A673 (cell line): Measurements from ENCODE around the gene PRKCH. TPM values are rescaled to one million over a fixed set of nuclear protein-coding genes. Genes with fewer than 3 reads are reported as not detected.

Experiments
- BruUV-seq: library from RNA; stranded (reverse); fragments of 400-500 nt; replicated peaks from 2 replicates; lab custom pipeline; 2021; lab: Mats Ljungman, UMichigan
- CTCF ChIA-PET: fragments of 300-600 bp; sonication (Branson Sonifier 250); formaldehyde crosslinking; loops from one replicate; lab custom pipeline; 2022; ENCODE audit warnings: antibody characterized with exemption; lab: Charles Lee
- POLR2A ChIA-PET: fragments of 300-600 bp; sonication (Branson Sonifier 250); formaldehyde crosslinking; loops from one replicate; lab custom pipeline; 2022; ENCODE audit warnings: antibody characterized with exemption; ENCODE audit not compliant: low non-redundant PET; lab: Charles Lee
- DNase-seq: peaks from one replicate; pipeline ENCODE4 v3.0.0-alpha.2; 2015; ENCODE audit warnings: low spot score
- H3K27ac ChIP-seq: fragments of 200-600 bp; sonication (generic); 2 replicates; pipeline ENCODE4 v1.5.1; 2016; ENCODE audit warnings: mixed run types, low read depth, mild to moderate bottlenecking, mixed read lengths, antibody characterized with exemption, low read length; ENCODE audit not compliant: poor library complexity, severe bottlenecking
- H3K27me3 ChIP-seq: fragments of 200-600 bp; sonication (generic); replicated peaks from 2 replicates; pipeline ENCODE4 v1.6.1; 2017; ENCODE audit warnings: mixed run types, low read depth, mild to moderate bottlenecking, mixed read lengths, antibody characterized with exemption, low read length; ENCODE audit not compliant: insufficient read depth, poor library complexity
- H3K36me3 ChIP-seq: fragments of 200-600 bp; sonication (generic); 2 replicates; pipeline ENCODE4 v1.6.1; 2016; ENCODE audit warnings: mixed run types, mild to moderate bottlenecking, mixed read lengths, antibody characterized with exemption, low read length; ENCODE audit not compliant: insufficient read depth, poor library complexity, severe bottlenecking
- H3K4me1 ChIP-seq: fragments of 200-600 bp; sonication (generic); 2 replicates; pipeline ENCODE4 v1.6.1; 2017; ENCODE audit warnings: mixed run types, mild to moderate bottlenecking, mixed read lengths, antibody characterized with exemption, low read length; ENCODE audit not compliant: insufficient read depth, poor library complexity, severe bottlenecking
- H3K4me3 ChIP-seq: fragments of 200-600 bp; sonication (generic); 2 replicates; pipeline ENCODE4 v1.5.1; 2016; ENCODE audit warnings: low read depth, mixed run types, mild to moderate bottlenecking, mixed read lengths, low read length; ENCODE audit not compliant: poor library complexity, severe bottlenecking
- H3K9me3 ChIP-seq: fragments of 200-600 bp; sonication (generic); 2 replicates; pipeline ENCODE4 v1.6.1; 2016; ENCODE audit warnings: mixed run types, low read depth, mild to moderate bottlenecking, mixed read lengths, antibody characterized with exemption, low read length; ENCODE audit not compliant: poor library complexity, severe bottlenecking
- EZH2 ChIP-seq: fragments of 200-600 bp; sonication (generic); IDR thresholded peaks from 2 replicates; pipeline ENCODE4 v1.6.1; 2017; ENCODE audit warnings: borderline replicate concordance, low read depth, mild to moderate bottlenecking, mixed read lengths, antibody characterized with exemption, low read length; ENCODE audit not compliant: poor library complexity, severe bottlenecking
- intact Hi-C: fragments of 100-400 bp; cut with micrococcal nuclease; formaldehyde crosslinking; loops from one replicate; pipeline ENCODE4 v1.10.0; 2022; ENCODE audit not compliant: unreplicated experiment
- total RNA-seq: library from RNA; stranded (reverse); gene quantifications from 2 replicates; pipeline ENCODE4 v1.2.3, GENCODE V29; 2021
- TF ChIP-seq, protein P1 (sequence below): fragments of 300-800, 200-600 bp; sonication (generic); conservative IDR thresholded peaks from 2 replicates; pipeline ENCODE4 v1.5.1; 2017; ENCODE audit warnings: low read depth, mild to moderate bottlenecking, antibody characterized with exemption, low read length, moderate library complexity, mixed read lengths

PRKCH gene
- total RNA-seq, 1 experiment from 2014 or later: 1.8 TPM

GRCh38 chr14:61369454-61369810 lies 48.1 kb downstream of the PRKCH start:
- Histone ChIP-seq H3K36me3 (no peaks in the 10 kb centered on the region), H3K4me3 (no peak overlapping the region), H3K27ac (no peak overlapping the region), H3K9me3 (peaks cover 6% of the 10 kb centered on the region), H3K4me1 (no peaks in the 10 kb centered on the region), H3K27me3 (no peaks in the 10 kb centered on the region)
- POLR2A ChIA-PET: no interaction called here
- intact Hi-C loops: no loop called here
- no peak for DNase-seq
- BruUV-seq: no TSS peak
- CTCF ChIA-PET: no interaction called here
- TF ChIP-seq, protein P1, sequence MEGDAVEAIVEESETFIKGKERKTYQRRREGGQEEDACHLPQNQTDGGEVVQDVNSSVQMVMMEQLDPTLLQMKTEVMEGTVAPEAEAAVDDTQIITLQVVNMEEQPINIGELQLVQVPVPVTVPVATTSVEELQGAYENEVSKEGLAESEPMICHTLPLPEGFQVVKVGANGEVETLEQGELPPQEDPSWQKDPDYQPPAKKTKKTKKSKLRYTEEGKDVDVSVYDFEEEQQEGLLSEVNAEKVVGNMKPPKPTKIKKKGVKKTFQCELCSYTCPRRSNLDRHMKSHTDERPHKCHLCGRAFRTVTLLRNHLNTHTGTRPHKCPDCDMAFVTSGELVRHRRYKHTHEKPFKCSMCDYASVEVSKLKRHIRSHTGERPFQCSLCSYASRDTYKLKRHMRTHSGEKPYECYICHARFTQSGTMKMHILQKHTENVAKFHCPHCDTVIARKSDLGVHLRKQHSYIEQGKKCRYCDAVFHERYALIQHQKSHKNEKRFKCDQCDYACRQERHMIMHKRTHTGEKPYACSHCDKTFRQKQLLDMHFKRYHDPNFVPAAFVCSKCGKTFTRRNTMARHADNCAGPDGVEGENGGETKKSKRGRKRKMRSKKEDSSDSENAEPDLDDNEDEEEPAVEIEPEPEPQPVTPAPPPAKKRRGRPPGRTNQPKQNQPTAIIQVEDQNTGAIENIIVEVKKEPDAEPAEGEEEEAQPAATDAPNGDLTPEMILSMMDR: no peak
- TF ChIP-seq EZH2: no peak

GRCh38 chr14:61372379-61372778 lies 51.0 kb downstream of the PRKCH start:
- CTCF ChIA-PET: no interaction called here
- POLR2A ChIA-PET: no interaction called here

DNA sequence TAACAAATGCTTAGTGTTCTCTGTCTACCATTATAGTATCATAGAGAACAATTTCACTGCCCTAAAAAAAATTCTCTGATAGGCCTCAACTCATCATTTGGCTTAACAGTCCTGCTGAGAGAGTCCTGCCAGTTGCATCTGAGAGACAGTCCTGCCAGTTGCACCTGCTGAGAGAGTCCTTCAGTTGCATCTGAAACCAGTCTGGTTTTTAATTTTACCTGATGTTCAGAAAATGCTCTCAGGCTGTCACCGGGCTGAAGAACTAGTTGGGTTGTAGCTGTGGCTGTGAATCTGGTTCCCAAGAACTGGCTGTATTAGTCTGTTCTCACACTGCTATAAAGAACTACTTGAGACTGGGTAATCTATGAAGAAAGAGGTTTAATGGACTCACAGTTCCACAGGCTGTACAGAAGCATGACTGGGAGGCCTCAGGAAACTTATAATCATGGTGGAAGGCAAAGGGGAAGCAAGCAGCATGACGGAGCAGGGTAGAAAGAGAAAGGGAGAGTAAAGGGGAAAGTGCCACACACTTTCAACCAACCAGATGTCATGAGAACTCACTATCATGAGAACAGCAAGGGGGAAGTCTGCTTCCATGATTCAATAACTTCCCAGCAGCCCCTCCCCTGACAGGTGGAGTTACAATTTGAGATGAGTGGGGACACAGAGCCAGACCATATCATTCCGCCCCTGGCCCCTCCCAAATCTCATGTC lies 51.6 kb downstream of the PRKCH start:
- Histone ChIP-seq H3K4me1 (no peaks in the 10 kb centered on the region), H3K27ac (no peak overlapping the region), H3K27me3 (no peaks in the 10 kb centered on the region), H3K36me3 (no peaks in the 10 kb centered on the region), H3K4me3 (no peak overlapping the region), H3K9me3 (peaks cover 11% of the 10 kb centered on the region)
- ChIA-PET POLR2A (no interaction called here), CTCF (no interaction called here)
- no TSS peak for BruUV-seq
- TF ChIP-seq, protein P1: no peak
- intact Hi-C loops: no loop called here
- no peak for DNase-seq

More at GRCh38 chr14:61372379-61372778, 51.0 kb downstream of the PRKCH start:
- no peak for DNase-seq
- Histone ChIP-seq H3K4me3 (no peak overlapping the region), H3K36me3 (no peaks in the 10 kb centered on the region), H3K27ac (no peak overlapping the region), H3K4me1 (no peaks in the 10 kb centered on the region), H3K27me3 (no peaks in the 10 kb centered on the region), H3K9me3 (peaks cover 11% of the 10 kb centered on the region)
- TF ChIP-seq, protein P1: no peak
- no peak for TF ChIP-seq EZH2
- BruUV-seq: no TSS peak
- intact Hi-C loops: no loop called here
